ENCODE results near the gene UBAP1. TPM values are rescaled to one million over a fixed set of nuclear protein-coding genes. Genes with fewer than 3 reads are reported as not detected.

UBAP1 gene
- total and polyA plus RNA-seq, 4 donors, result 25.6 to 53.9 (median 42.8) TPM

- no peak for ATAC-seq (ENCODE audit: insufficient read depth, low FRiP score)
Observed at GRCh38 chr9:34256987-34257585, 78.2 kb downstream of the UBAP1 start.

GRCh38 chr9:34259315-34259714 is 80.5 kb downstream of the UBAP1 start:
- peaks cover 0 to 16% (median 9%) of the 10 kb centered on the region in 4 donors for H3K36me3 ChIP-seq (ENCODE audit: control insufficient read depth in 4 of 4, insufficient read depth in 4 of 4, low read length in 4 of 4)
- H3K9ac ChIP-seq (ENCODE audit: insufficient read depth in 1 of 2, low read length in 2 of 2), result no peak overlapping the region
- peak overlapping the region in 1 of 2 donors; percentile 31 for H3K27ac ChIP-seq (ENCODE audit: low read depth in 1 of 2, low read length in 1 of 2)
- 93 to 99% methylated on average over 10 of the region's 10 CpGs for WGBS, 2 donors
- peaks cover 0 to 6% (median 0%) of the 10 kb centered on the region in 5 donors for H3K4me1 ChIP-seq (ENCODE audit: control insufficient read depth in 5 of 5, insufficient read depth in 5 of 5, low read length in 5 of 5)
- ATAC-seq (ENCODE audit: insufficient read depth, low FRiP score) (no peak), DNase-seq (no peak)
- H3K27me3 ChIP-seq (ENCODE audit: control insufficient read depth in 3 of 3, insufficient read depth in 3 of 3, low read length in 2 of 3), result no peaks in the 10 kb centered on the region
- H3K4me3 ChIP-seq, result no peak overlapping the region
- TF ChIP-seq CTCF (IDR thresholded peaks at IDR 0.05; ENCODE audit: control extremely low read depth, extremely low read depth), result no peak
- no peaks in the 10 kb centered on the region for H3K9me3 ChIP-seq (ENCODE audit: control insufficient read depth in 4 of 4, insufficient read depth in 3 of 4, low read length in 3 of 4)

More at GRCh38 chr9:34256987-34257585, 78.2 kb downstream of the UBAP1 start:
- no peaks in the 10 kb centered on the region for H3K9me3 ChIP-seq (ENCODE audit: control insufficient read depth in 4 of 4, insufficient read depth in 3 of 4, low read length in 3 of 4)
- peaks cover 0 to 11% (median 3%) of the 10 kb centered on the region in 5 donors for H3K4me1 ChIP-seq (ENCODE audit: control insufficient read depth in 5 of 5, insufficient read depth in 5 of 5, low read length in 5 of 5)
- H3K36me3 ChIP-seq (ENCODE audit: control insufficient read depth in 4 of 4, insufficient read depth in 4 of 4, low read length in 4 of 4), result peaks cover 0 to 17% (median 12%) of the 10 kb centered on the region in 4 donors
- no peak for TF ChIP-seq CTCF (IDR thresholded peaks at IDR 0.05; ENCODE audit: control extremely low read depth, extremely low read depth)
- no peak for DNase-seq
- H3K4me3 ChIP-seq, result no peak overlapping the region
- no peak overlapping the region for H3K9ac ChIP-seq (ENCODE audit: insufficient read depth in 1 of 2, low read length in 2 of 2)
- no peaks in the 10 kb centered on the region for H3K27me3 ChIP-seq (ENCODE audit: control insufficient read depth in 3 of 3, insufficient read depth in 3 of 3, low read length in 2 of 3)
- H3K27ac ChIP-seq (ENCODE audit: low read depth in 1 of 2, low read length in 1 of 2), result no peak overlapping the region
- 86 to 88% methylated on average over 11 of the region's 11 CpGs for WGBS, 2 donors

GRCh38 chr9:34262971-34263370 is 84.1 kb downstream of the UBAP1 start:
- ATAC-seq (ENCODE audit: insufficient read depth, low FRiP score), result no peak
- no peak for TF ChIP-seq CTCF (IDR thresholded peaks at IDR 0.05; ENCODE audit: control extremely low read depth, extremely low read depth)

More at GRCh38 chr9:34262971-34263370, 84.1 kb downstream of the UBAP1 start:
- H3K9ac ChIP-seq (ENCODE audit: insufficient read depth in 1 of 2, low read length in 2 of 2), result no peak overlapping the region
- H3K27me3 ChIP-seq (ENCODE audit: control insufficient read depth in 3 of 3, insufficient read depth in 3 of 3, low read length in 2 of 3), result no peaks in the 10 kb centered on the region
- H3K4me1 ChIP-seq (ENCODE audit: control insufficient read depth in 5 of 5, insufficient read depth in 5 of 5, low read length in 5 of 5), result peaks cover 0 to 6% (median 0%) of the 10 kb centered on the region in 5 donors
- no peak for DNase-seq
- no peaks in the 10 kb centered on the region for H3K9me3 ChIP-seq (ENCODE audit: control insufficient read depth in 4 of 4, insufficient read depth in 3 of 4, low read length in 3 of 4)
- 68 to 70% methylated on average over 3 of the region's 3 CpGs for WGBS, 2 donors
- H3K27ac ChIP-seq (ENCODE audit: low read depth in 1 of 2, low read length in 1 of 2), result no peak overlapping the region
- peaks cover 0 to 7% (median 4%) of the 10 kb centered on the region in 4 donors for H3K36me3 ChIP-seq (ENCODE audit: control insufficient read depth in 4 of 4, insufficient read depth in 4 of 4, low read length in 4 of 4)
- no peak overlapping the region for H3K4me3 ChIP-seq

All from lung (tissue), 12 donors.